ENCODE data around the gene SNCA.
A peak's percentile ranks its signal among the peaks of the same experiment; 100 is the strongest.

SNCA gene

DNA sequence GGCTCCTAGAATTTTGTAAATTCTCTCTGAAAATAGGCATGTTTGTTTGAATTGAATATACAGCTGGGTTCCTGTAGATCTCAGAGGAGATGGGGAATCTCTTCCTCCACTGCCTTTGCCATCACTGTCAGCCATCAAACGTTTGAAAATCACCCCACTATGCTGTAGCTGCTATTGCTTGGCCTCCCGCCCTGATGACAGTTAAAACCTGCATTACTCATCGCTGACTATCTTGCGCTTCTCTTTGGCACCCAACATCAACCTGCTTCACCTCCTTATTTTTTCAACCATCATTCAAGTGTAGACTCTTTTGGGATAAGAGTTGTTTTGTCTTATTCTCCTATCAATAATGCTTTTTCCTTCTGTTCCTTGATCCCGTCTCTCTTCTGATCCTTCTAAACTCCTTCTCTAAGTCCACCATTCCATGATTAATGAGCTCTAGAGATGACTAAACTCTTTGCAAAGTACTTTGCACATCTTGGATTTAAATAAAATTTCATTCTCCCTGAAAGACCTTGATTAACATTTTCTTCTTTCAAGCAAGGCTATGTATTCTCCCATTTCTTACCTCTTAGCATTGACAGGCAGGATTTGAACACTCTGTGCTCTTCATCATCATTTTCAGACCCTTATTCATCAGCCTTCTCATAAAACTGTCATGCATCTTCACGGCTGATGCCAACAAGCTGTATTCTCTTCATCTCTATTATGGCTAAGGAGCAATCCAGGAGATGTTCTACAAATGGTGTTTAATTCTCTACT is 133.0 kb downstream of the SNCA start:
- no peak for DNase-seq

DNA sequence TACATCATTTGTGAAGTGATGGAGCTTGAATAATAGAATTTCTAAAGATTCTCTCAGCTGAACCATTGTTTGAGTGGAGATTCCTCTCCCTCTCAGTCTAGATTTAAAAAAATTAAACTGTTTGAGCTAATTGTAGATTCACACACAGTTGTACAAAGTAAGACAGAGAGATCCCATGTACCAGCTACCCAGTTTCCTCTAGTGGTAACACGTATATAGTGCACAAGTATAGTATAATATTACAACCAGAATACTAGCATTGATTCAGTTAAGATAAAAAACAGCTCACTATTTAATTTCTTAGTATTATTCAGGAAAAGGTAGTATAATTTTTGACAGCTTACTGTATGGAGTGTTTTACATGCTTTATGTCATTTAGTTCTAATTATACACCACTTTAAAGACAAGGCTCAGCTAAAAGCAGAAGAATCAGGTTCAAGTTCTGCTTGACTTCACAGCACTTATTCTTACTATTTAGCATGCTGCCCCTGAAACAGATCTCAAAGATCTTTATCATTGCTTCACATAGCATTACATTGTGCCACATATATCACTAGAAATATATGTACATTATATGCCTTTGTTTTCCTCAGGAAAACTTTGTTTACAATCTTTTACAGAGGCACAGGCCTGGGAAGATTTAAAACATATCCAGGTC is 136.1 kb downstream of the SNCA start:
- no peak for DNase-seq

DNA sequence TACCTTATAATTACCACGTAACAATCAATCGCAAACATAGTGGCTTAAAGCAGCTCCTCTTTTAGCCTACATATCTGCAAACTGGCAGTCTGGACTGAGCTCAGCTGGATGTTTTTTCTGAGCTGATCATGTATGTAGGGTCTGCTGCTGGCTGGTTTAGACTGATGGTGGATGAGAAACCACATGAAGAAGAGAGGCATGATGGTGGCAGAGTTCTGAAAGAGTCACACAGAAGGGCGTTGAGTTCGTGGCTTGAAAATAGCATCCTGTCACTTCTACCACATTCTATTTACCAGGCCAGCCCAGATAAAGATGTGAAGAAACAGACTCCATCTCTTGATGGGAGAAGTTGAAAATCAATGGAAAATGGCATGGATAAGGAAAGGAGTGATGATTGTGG is 151.3 kb downstream of the SNCA start:
- DNase-seq, result no peak

DNA sequence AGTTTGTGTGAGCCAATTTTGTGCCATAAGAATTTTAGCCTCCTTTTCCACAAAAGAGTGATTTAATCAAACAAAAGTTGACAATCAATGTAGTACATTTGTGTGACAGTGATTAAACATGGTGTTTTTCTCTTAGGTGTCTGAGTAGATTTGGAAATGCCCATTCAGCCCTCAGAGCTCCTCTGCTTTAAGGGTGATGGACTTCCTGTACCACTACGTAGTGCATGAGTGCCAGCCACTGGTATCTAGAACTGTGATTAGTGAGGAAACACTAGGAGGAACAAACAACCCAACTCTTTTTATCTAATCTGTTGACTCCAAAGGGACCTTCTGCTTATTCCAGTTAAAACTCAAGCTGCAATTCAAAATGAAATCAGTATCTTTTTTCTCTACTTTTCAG is 151.7 kb downstream of the SNCA start:
- no peak for DNase-seq

DNA sequence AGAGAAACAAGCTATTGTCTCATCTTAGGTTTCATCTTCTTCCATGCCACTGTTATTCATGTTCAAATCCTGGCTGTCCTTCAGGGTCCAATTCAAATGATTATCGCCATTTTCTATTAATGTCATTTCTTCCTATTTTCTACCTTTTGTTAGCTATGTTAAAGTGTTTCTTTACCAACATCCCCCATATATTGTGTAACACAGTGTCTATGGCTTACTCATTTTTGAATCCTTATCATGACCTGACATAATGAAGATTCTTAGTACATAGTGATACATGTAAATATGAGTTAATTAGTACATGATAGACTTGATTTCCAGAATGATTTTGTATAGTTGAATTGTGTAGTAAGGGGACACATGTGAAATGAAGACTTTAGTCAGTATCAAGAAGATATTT is 152.4 kb downstream of the SNCA start:
- no peak for DNase-seq

DNA sequence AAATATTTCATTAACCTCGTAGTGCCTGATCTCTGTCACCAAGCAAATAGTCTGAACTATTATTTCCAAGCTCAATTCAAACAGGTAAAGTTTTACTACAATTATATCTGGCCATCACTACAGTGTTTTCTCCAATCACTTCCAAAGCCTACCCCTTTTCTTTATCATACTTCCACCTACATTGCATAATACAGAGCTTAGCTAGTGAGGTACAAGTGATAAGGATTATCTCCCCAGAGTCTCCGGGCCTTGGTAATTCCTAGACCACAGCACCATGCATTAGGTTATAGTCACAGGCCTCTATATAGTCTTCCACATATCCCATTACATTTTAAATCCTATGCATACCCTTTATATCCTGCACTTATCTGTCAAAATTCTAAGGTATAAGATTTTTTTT is 154.2 kb downstream of the SNCA start:
- DNase-seq, result no peak

DNA sequence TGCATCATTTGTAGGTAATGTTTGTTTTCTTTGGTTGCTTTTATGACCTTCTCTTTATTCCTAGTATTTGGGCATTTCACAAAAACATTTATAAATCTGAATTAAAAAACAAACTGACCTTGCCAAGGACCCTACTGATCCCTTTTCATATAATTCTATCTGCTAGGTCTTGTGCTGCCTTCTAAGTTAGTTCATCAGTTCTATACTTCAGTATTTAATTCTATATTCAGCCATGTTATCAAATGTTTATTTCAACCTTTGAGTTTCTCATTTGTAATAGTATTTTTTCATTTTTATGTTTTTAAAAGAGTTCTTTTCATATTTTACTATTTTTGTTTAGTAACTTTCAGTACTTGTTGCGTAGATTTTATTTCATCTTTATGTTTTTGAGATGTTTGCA is 155.3 kb downstream of the SNCA start:
- DNase-seq, result no peak

DNA sequence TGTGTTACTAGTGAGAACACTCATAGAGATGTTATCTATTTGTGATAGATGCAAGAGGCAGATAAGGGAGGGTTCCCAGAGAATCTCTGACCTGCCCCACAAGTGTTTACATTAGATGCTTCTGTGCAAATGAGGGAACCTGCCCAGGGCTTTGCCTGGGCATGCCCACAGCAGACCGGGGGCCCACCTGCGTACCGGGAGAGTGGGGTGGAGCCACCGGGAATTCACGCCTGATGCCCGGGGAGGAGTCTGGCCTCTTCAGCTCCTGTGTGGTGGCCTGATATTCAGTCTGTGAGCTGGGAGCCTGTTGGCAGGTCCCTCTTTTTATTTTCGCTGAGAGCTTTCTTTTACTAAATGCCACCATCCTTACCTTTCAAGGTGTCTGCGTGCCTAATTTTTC is 155.7 kb downstream of the SNCA start:
- DNase-seq, result no peak

DNA sequence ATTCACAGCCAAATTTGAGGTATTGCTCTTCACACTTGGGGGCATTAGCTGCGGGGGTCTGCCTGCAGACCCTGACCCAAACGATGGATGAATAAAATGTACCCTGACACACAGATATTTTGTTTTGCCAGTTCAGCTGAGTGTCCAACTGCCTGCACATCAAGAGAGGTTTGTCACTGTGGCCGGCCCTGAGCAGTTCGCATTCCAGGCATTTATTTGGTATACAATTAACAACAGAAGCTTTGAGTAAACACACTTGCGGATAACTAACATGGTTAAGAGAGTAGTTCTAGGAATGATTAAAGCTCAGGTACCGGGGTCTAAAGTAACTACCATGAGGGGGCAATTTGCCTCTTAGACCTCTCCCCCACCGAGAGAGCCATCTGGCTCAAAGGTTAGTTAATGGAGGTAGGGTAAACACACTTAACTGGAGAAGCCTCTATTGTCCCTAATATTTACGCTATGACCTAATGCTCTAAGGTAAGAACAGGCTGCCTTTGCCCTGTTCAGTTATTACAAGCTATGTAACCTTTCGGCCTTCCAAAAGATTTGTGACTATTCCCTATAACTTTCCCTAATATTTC is 162.0 kb downstream of the SNCA start:
- DNase-seq, result peak; percentile 52
